AG04450 (cell line): ENCODE measurements around the gene TRMT10A. TPM values are rescaled to one million over a fixed set of nuclear protein-coding genes. Genes with fewer than 3 reads are reported as not detected.

Experiments used
- CTCF ChIA-PET: fragments of 300-600, 350-600 bp; formaldehyde crosslinking; extraction: SDS; loops from one replicate; lab custom pipeline; 2022; ENCODE audit warnings: antibody characterized with exemption, inconsistent platforms; lab: Charles Lee
- POLR2A ChIA-PET: fragments of 350-600 bp; formaldehyde crosslinking; extraction: SDS; loops from one replicate; lab custom pipeline; 2021; ENCODE audit warnings: antibody characterized with exemption, inconsistent platforms; lab: Yijun Ruan, JAX
- DNase-seq: peaks from one replicate; pipeline ENCODE4 v3.0.0-alpha.2; 2011; ENCODE audit warnings: low read depth, low spot score
- H3K27ac ChIP-seq: one replicate; pipeline ENCODE4 v1.5.1; 2012; ENCODE audit warnings: low read depth, low read length, control low read depth
- H3K27me3 ChIP-seq: one replicate; pipeline ENCODE4 v1.6.0; 2012; ENCODE audit warnings: low read length; ENCODE audit not compliant: control insufficient read depth, insufficient read depth
- H3K4me3 ChIP-seq: 2 replicates; pipeline ENCODE4 v1.5.1; 2011; ENCODE audit warnings: mild to moderate bottlenecking, low read depth, low read length, control low read depth
- H3K9me3 ChIP-seq: 2 replicates; pipeline ENCODE4 v1.5.1; 2012; ENCODE audit warnings: low read length; ENCODE audit not compliant: control insufficient read depth, insufficient read depth
- polyA plus RNA-seq: library from polyadenylated mRNA; depleted of rRNA; stranded (reverse); fragments of >200 nt; gene quantifications from 2 replicates; pipeline ENCODE4 v1.2.3, GENCODE V29; 2011
- TF ChIP-seq, protein P1 (sequence below): IDR thresholded peaks from 2 replicates; pipeline ENCODE4 v1.5.1; 2011; ENCODE audit warnings: low read depth, low read length, control low read depth, inconsistent platforms

Gene TRMT10A
- polyA plus RNA-seq, 1 experiment: 6.2 TPM

GRCh38 chr4:99564921-99565320 is 1.1 kb upstream of the TRMT10A start:
- POLR2A ChIA-PET: no interaction called here
- TF ChIP-seq, protein P1, sequence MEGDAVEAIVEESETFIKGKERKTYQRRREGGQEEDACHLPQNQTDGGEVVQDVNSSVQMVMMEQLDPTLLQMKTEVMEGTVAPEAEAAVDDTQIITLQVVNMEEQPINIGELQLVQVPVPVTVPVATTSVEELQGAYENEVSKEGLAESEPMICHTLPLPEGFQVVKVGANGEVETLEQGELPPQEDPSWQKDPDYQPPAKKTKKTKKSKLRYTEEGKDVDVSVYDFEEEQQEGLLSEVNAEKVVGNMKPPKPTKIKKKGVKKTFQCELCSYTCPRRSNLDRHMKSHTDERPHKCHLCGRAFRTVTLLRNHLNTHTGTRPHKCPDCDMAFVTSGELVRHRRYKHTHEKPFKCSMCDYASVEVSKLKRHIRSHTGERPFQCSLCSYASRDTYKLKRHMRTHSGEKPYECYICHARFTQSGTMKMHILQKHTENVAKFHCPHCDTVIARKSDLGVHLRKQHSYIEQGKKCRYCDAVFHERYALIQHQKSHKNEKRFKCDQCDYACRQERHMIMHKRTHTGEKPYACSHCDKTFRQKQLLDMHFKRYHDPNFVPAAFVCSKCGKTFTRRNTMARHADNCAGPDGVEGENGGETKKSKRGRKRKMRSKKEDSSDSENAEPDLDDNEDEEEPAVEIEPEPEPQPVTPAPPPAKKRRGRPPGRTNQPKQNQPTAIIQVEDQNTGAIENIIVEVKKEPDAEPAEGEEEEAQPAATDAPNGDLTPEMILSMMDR: no peak
- Histone ChIP-seq H3K4me3 (no peak overlapping the region), H3K27me3 (no peaks in the 10 kb centered on the region), H3K9me3 (no peaks in the 10 kb centered on the region), H3K27ac (no peak overlapping the region)
- DNase-seq: no peak
- CTCF ChIA-PET: interaction anchor here (0.7 kb wide), 1 partner anchor 401 kb away, joined by 3 read pairs; no protein-coding TSS in a partner anchor

DNA sequence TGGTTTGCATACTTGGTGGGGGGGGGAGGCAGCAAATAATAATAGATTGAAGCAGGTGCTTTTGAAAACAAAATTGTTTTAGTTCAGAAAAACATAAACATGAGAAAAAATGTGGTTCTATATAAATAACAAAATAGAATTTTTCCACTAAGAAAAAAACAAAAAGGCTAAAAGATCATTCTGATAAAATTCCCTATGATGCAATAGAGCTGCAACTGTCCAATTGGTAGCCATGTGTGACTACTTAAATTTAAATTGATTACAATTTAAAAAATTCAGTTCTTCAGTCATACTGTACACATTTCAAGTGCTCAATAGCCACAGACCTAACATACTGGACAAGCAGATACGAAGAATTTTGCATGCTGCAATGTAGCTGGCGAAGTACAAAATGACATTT is 11.0 kb downstream of the TRMT10A start:
- POLR2A ChIA-PET: no interaction called here
- CTCF ChIA-PET: interaction anchor here (0.9 kb wide), 1 partner anchor 11 kb away, joined by 3 read pairs; the partner anchor contains the start of gene TRMT10A
- TF ChIP-seq, protein P1: no peak
- Histone ChIP-seq H3K9me3 (no peaks in the 10 kb centered on the region), H3K27me3 (no peaks in the 10 kb centered on the region), H3K27ac (no peak overlapping the region), H3K4me3 (no peak overlapping the region)
- DNase-seq: no peak

GRCh38 chr4:99540277-99540939 is 23.4 kb downstream of the TRMT10A start:
- H3K9me3 ChIP-seq: no peaks in the 10 kb centered on the region
- H3K27me3 ChIP-seq: no peaks in the 10 kb centered on the region
- H3K4me3 ChIP-seq: no peak overlapping the region
- CTCF ChIA-PET: no interaction called here
- H3K27ac ChIP-seq: no peak overlapping the region
- POLR2A ChIA-PET: no interaction called here
- TF ChIP-seq, protein P1: no peak
- DNase-seq: no peak

DNA sequence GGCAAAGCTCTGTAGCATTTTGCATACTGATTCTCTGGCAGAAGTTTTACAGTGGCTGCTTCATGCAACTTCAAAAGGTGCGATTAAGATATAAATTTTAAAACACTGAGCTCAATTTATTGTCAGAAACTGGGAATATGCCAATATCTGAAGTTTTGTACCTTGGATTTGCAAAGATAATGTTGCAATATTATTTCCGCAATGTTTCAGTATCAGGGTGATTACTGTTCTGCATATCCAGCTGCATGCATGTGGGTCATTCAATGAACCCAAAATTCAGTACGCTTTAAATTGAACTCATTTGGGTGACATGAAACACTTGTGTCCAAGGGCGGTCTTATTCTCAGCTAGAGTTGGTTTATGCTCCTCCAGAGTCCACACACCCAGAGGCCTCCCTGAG is 26.2 kb downstream of the TRMT10A start:
- no peak overlapping the region for H3K4me3 ChIP-seq
- TF ChIP-seq, protein P1: no peak
- no peaks in the 10 kb centered on the region for H3K27me3 ChIP-seq
- ChIA-PET POLR2A (no interaction called here), CTCF (no interaction called here)
- no peak overlapping the region for H3K27ac ChIP-seq
- DNase-seq: no peak
- no peaks in the 10 kb centered on the region for H3K9me3 ChIP-seq

GRCh38 chr4:99536848-99537247 is 27.0 kb downstream of the TRMT10A start:
- no peaks in the 10 kb centered on the region for H3K27me3 ChIP-seq
- H3K4me3 ChIP-seq: no peak overlapping the region
- no peak overlapping the region for H3K27ac ChIP-seq
- ChIA-PET POLR2A (no interaction called here), CTCF (no interaction called here)
- no peaks in the 10 kb centered on the region for H3K9me3 ChIP-seq
- TF ChIP-seq, protein P1: no peak
- DNase-seq: no peak
